Pericardium fibroblast (primary cell): Measurements from ENCODE around the gene FGGY. TPM values are rescaled to one million over a fixed set of nuclear protein-coding genes. Genes with fewer than 3 reads are reported as not detected.

ENCODE experiments used
- total RNA-seq: library from RNA; depleted of rRNA; stranded (reverse); fragments of >200 nt; gene quantifications from 2 replicates; pipeline ENCODE4 v1.2.3, GENCODE V29; 2015

The FGGY gene
- 9.5 and 21.4 TPM in 2 replicates for total RNA-seq

DNA sequence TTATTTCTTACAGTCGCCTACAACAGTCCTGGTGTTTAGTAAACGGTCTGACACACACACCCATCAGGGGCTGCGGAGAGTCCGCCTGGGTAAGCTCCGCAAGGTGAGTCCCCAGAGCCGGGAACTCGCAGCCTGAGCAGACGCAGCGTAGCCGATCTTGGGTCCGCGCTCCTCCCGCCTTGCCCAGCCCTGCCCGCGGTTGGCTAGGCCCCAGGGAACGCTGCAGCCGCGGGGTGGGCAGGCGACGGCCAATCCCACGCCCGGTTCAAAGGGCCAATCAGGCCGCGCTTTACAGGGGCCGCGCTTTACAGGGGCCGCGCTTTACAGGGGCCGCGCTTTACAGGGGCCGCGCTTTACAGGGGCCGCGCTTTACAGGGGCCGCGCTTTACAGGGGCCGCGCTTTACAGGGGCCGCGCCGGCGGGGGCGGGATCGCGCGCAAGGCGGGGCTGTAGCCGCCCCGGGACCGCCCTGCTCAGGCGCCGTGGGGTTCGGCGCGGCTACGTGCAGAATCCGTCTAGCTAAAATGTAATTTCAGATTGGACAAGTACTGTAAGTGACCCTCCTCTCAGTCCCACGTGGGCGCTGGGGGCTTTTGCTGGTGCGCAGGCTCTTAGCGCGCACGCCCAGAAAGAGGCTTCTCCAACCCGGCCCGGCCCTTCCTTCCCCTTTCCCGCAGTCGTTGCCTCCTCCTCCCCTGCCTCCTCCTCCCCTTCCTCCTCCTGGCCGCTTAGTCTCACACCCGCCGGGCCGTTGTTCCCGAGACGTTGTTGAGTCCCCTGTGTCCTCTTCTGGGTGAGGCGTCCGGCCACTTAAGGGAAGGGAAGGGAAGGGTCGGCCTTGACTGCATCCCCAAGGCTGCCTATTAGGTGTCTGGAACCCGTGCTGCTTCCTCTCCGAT is at the start of gene FGGY:
Gene FGGY (plus strand): TSS at position 737 of the 899 bp plus-strand sequence. CDS start 24,456 bp downstream, outside the sequence.

